Upper lobe of right lung (tissue), 1 donor: ENCODE measurements around the gene ALPG. TPM values are rescaled to one million over a fixed set of nuclear protein-coding genes. Genes with fewer than 3 reads are reported as not detected.
"Not testable (repeated sequence)": the region's sequence is repeated elsewhere in the genome, so short reads cannot be mapped to it uniquely, and the experiment has no call there.

Source experiments
- ATAC-seq: fragments of 200-7000 bp; cut with Tn5 transposase; one replicate; pipeline ENCODE4 v1.9.1; 2020; ENCODE audit warnings: mild to moderate bottlenecking, moderate library complexity
- DNase-seq: peaks from one replicate; pipeline ENCODE4 v3.0.0-alpha.2; 2020
- H3K27ac ChIP-seq: fragments of 200-600 bp; one replicate; pipeline ENCODE4 v1.8.0; 2022
- H3K27me3 ChIP-seq: fragments of 200-600 bp; one replicate; pipeline ENCODE4 v1.8.0; 2022; ENCODE audit warnings: mild to moderate bottlenecking
- H3K36me3 ChIP-seq: fragments of 200-600 bp; one replicate; pipeline ENCODE4 v1.8.0; 2022
- H3K4me1 ChIP-seq: fragments of 200-600 bp; one replicate; pipeline ENCODE4 v1.8.0; 2022
- H3K4me3 ChIP-seq: fragments of 200-600 bp; one replicate; pipeline ENCODE4 v1.8.0; 2022; ENCODE audit warnings: mild to moderate bottlenecking
- H3K9me3 ChIP-seq: fragments of 200-600 bp; one replicate; pipeline ENCODE4 v1.8.0; 2022
- CTCF ChIP-seq: fragments of 200-600 bp; IDR thresholded peaks from one replicate; pipeline ENCODE4 v1.8.0; 2022; ENCODE audit warnings: antibody characterized with exemption
- intact Hi-C: fragments of 100-400 bp; cut with DNase I; formaldehyde crosslinking; loops from one replicate; pipeline ENCODE4 v1.11.0; 2022
- total RNA-seq: library from RNA; stranded (reverse); fragmentation: NEBNext Ultra II Directional; extraction: Animal tissue kit (Norgen Biotek cat#: 25700); gene quantifications from one replicate; pipeline ENCODE4 v1.2.1, GENCODE V29; 2021
- donor health status: DM: no; HTN: yes; CAD: no; lungs with severe emphysema.

Gene ALPG
- total RNA-seq, 1 donor from 2014 or later, result 0.49 TPM

- no peak for ATAC-seq
- TF ChIP-seq CTCF, result no peak
- DNase-seq, result no peak
- no peaks in the 10 kb centered on the region for H3K36me3 ChIP-seq
- H3K4me1 ChIP-seq, result no peaks in the 10 kb centered on the region
- no peak overlapping the region for H3K27ac ChIP-seq
- no peak overlapping the region for H3K4me3 ChIP-seq
- H3K27me3 ChIP-seq, result no peaks in the 10 kb centered on the region
- intact Hi-C loops, result no loop called here
- no peaks in the 10 kb centered on the region for H3K9me3 ChIP-seq
Measured at GRCh38 chr2:232448304-232448690, 41.7 kb downstream of the ALPG start.

- Histone ChIP-seq H3K9me3 (no peaks in the 10 kb centered on the region), H3K27me3 (no peaks in the 10 kb centered on the region), H3K4me3 (no peak overlapping the region), H3K36me3 (no peaks in the 10 kb centered on the region), H3K4me1 (no peaks in the 10 kb centered on the region), H3K27ac (no peak overlapping the region)
- ATAC-seq (no peak), DNase-seq (no peak)
- TF ChIP-seq CTCF, result no peak
- intact Hi-C loops, result no loop called here
Measured at GRCh38 chr2:232449964-232450363, 43.3 kb downstream of the ALPG start.

GRCh38 chr2:232451645-232452044, 45.0 kb downstream of the ALPG start:
- H3K36me3 ChIP-seq, intact Hi-C loops, H3K9me3 ChIP-seq, H3K27me3 ChIP-seq, H3K4me1 ChIP-seq, H3K27ac ChIP-seq, H3K4me3 ChIP-seq, ATAC-seq: not testable (repeated sequence)
- DNase-seq, result peak; percentile 45

- intact Hi-C loops, result no loop called here
- Histone ChIP-seq H3K36me3 (no peaks in the 10 kb centered on the region), H3K4me1 (no peaks in the 10 kb centered on the region), H3K9me3 (no peaks in the 10 kb centered on the region), H3K27ac (no peak overlapping the region), H3K27me3 (peaks cover 20% of the 10 kb centered on the region), H3K4me3 (no peak overlapping the region)
- no peak for DNase-seq
- TF ChIP-seq CTCF, result no peak
- ATAC-seq, result no peak
Measured at GRCh38 chr2:232454630-232455029, 48.0 kb downstream of the ALPG start.

- peaks cover 24% of the 10 kb centered on the region for H3K27me3 ChIP-seq
Measured at GRCh38 chr2:232455426-232456255, 49.0 kb downstream of the ALPG start, which contains the start of gene ALPI. Gene ALPI (plus strand): TSS chr2:232456153. CDS start chr2:232456200, 47 bp downstream.

More at GRCh38 chr2:232455426-232456255, 49.0 kb downstream of the ALPG start, which contains the start of gene ALPI:
- Histone ChIP-seq H3K4me1 (no peaks in the 10 kb centered on the region), H3K4me3 (no peak within 1 kb of the TSS), H3K9me3 (no peaks in the 10 kb centered on the region), H3K36me3 (no peaks in the 10 kb centered on the region), H3K27ac (no peak within 1 kb of the TSS)
- ATAC-seq, result no peak
- intact Hi-C loops, result no loop called here
- TF ChIP-seq CTCF, result no peak
- DNase-seq, result peak; percentile 55
